Skeletal muscle tissue (tissue), 4 donors: Measurements from ENCODE around the gene MXD1. TPM values are rescaled to one million over a fixed set of nuclear protein-coding genes. Genes with fewer than 3 reads are reported as not detected.

ENCODE experiments used
- H3K27ac ChIP-seq: one replicate; pipeline ENCODE4 v1.7.0; 2013; ENCODE audit warnings: mild to moderate bottlenecking, low read depth, low read length, inconsistent platforms
- H3K27me3 ChIP-seq, 3 donors: one replicate each; pipeline ENCODE4 v1.7.0; 2013; ENCODE audit warnings: low read length in 3 of 3; ENCODE audit not compliant: control insufficient read depth in 3 of 3, insufficient read depth in 3 of 3
- H3K36me3 ChIP-seq, 3 donors: one replicate each; pipeline ENCODE4 v1.7.0; 2013; ENCODE audit warnings: low read length in 3 of 3; ENCODE audit not compliant: control insufficient read depth in 3 of 3, insufficient read depth in 3 of 3
- H3K4me1 ChIP-seq, 3 donors: one replicate each; pipeline ENCODE4 v1.7.0; 2013; ENCODE audit warnings: low read length in 3 of 3, mild to moderate bottlenecking in 3 of 3; ENCODE audit not compliant: control insufficient read depth in 3 of 3, insufficient read depth in 3 of 3
- H3K4me3 ChIP-seq, 3 donors: one replicate each; pipeline ENCODE4 v1.7.0; 2013; ENCODE audit warnings: low read length in 3 of 3
- H3K9ac ChIP-seq, 3 donors: one replicate each; pipeline ENCODE4 v1.7.0; 2013; ENCODE audit warnings: low read length in 3 of 3, mild to moderate bottlenecking in 3 of 3, moderate library complexity in 2 of 3, low read depth in 1 of 3
- H3K9me3 ChIP-seq, 3 donors: one replicate each; pipeline ENCODE4 v1.7.0; 2013; ENCODE audit warnings: low read length in 3 of 3; ENCODE audit not compliant: control insufficient read depth in 3 of 3
- total RNA-seq: library from RNA; depleted of rRNA; stranded (reverse); fragments of >200 nt; gene quantifications from one replicate; pipeline ENCODE4 v1.2.3, GENCODE V29; 2014
- donor health status: Osteomylitis.

Gene MXD1
- total RNA-seq, 1 donor from 2014 or later, result 2.1 TPM

- Histone ChIP-seq H3K9me3 (no peaks in the 10 kb centered on the region), H3K4me3 (no peak overlapping the region), H3K27ac (no peak overlapping the region), H3K36me3 (peaks cover 13 to 19% (median 16%) of the 10 kb centered on the region in 3 donors), H3K4me1 (peaks cover 0 to 3% (median 2%) of the 10 kb centered on the region in 3 donors), H3K27me3 (peaks cover 0 to 4% (median 3%) of the 10 kb centered on the region in 3 donors), H3K9ac (no peak overlapping the region)
Observed at GRCh38 chr2:69943843-69944525, 29.1 kb downstream of the MXD1 start.

- no peak overlapping the region for H3K27ac ChIP-seq
- H3K9ac ChIP-seq, result no peak overlapping the region
- H3K27me3 ChIP-seq, result peaks cover 0 to 5% (median 4%) of the 10 kb centered on the region in 3 donors
- peaks cover 8 to 13% (median 12%) of the 10 kb centered on the region in 3 donors for H3K36me3 ChIP-seq
- H3K4me3 ChIP-seq, result no peak overlapping the region
- H3K9me3 ChIP-seq, result no peaks in the 10 kb centered on the region
- peaks cover 0 to 3% (median 2%) of the 10 kb centered on the region in 3 donors for H3K4me1 ChIP-seq
Observed at GRCh38 chr2:69944756-69945155, 29.8 kb downstream of the MXD1 start.

DNA sequence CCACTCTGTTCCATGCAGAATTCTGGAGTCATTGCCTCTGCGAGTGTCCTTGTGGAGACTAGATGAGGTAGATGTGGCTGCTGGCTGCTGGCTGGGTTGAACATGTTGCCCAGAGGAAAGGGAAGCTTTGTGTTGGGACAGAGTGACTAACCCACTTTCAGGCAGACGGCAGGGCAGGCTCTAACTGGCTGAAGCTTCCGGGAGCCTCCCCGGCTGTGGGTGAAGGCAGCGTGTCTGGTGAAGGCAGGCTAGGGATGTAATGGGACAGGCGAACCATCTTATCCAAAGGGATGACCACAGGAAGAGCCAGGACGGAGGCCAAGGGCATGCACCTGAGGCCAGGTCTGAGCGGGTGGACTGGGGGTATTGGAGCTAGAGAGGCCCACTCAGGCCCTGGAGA, 30.5 kb downstream of the MXD1 start:
- Histone ChIP-seq H3K4me1 (peaks cover 0 to 3% (median 2%) of the 10 kb centered on the region in 3 donors), H3K9ac (no peak overlapping the region), H3K27ac (no peak overlapping the region), H3K27me3 (peaks cover 0 to 5% (median 4%) of the 10 kb centered on the region in 3 donors), H3K9me3 (no peaks in the 10 kb centered on the region), H3K36me3 (peaks cover 7 to 12% (median 10%) of the 10 kb centered on the region in 3 donors), H3K4me3 (no peak overlapping the region)

DNA sequence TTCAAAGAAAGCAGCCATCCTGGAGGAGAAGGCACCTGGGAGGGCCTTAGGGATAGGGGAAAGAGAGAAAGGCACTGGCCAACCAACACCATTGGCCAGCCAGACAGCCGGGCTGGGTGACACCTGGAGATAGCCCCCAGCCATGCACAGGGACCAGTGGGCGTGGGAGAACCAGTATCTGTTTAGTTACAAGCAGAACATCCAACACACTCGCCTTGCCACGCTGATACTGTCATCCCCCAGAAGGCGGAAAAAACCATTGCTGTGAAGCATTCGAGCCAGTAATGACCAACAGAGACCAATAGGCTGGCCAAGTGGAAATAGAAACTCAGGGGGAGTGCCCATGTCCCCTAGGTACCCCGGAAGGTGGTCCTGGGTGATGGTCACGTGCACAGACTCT, 31.0 kb downstream of the MXD1 start:
- peaks cover 0 to 3% (median 2%) of the 10 kb centered on the region in 3 donors for H3K4me1 ChIP-seq
- peaks cover 7 to 10% (median 8%) of the 10 kb centered on the region in 3 donors for H3K36me3 ChIP-seq
- no peaks in the 10 kb centered on the region for H3K9me3 ChIP-seq
- no peak overlapping the region for H3K27ac ChIP-seq
- H3K4me3 ChIP-seq, result no peak overlapping the region
- peaks cover 0 to 5% (median 4%) of the 10 kb centered on the region in 3 donors for H3K27me3 ChIP-seq
- no peak overlapping the region for H3K9ac ChIP-seq

DNA sequence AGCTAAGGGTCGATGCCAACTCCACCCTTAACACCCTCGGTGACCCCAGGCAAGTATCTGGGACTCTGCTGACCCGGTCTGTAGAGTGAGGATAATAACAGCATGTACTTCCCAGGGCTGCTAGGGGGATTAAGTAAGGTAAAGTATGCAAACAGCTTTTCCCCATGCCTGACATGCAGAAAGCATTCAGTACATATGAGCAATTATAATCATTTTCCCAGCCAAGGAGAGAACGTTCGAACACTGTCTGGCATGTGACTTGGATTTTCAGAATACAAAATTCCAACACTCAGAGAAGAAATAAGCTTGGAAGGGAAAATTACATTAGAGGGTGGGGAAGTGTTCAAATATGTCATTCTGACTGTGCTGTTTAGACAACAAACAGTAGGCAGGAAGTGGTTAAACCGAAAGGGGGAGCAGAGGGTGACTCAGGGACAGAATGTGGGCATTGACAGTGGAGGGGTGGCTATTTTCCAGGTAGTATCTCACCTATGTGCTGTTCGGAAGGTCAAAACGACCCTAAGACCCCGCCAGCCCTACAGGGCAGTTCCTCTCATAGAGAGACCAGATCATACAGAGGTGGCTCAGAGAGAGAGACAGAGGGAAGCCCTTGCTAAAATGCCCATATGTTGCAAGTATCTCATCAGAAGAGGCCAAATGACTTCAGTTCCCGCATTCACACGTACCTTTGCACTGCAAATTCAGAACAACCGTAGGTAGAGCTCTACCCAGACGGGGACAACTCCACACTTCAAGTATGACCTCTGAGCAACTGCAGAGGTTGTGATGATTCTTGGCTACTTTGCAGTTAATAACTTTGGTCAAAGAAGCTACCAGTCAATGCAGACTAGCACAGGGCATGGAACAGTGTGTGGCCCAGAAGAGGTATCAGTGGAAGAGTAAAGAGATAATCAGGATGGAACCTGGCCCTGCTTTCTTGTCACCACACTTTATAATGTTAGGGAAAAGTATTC, 31.7 kb downstream of the MXD1 start:
- H3K36me3 ChIP-seq, result peaks cover 7 to 8% (median 8%) of the 10 kb centered on the region in 3 donors
- H3K27me3 ChIP-seq, result peaks cover 0 to 5% (median 4%) of the 10 kb centered on the region in 3 donors
- H3K27ac ChIP-seq, result no peak overlapping the region
- H3K4me1 ChIP-seq, result peaks cover 0 to 3% (median 2%) of the 10 kb centered on the region in 3 donors
- no peak overlapping the region for H3K4me3 ChIP-seq
- H3K9me3 ChIP-seq, result no peaks in the 10 kb centered on the region
- H3K9ac ChIP-seq, result no peak overlapping the region

DNA sequence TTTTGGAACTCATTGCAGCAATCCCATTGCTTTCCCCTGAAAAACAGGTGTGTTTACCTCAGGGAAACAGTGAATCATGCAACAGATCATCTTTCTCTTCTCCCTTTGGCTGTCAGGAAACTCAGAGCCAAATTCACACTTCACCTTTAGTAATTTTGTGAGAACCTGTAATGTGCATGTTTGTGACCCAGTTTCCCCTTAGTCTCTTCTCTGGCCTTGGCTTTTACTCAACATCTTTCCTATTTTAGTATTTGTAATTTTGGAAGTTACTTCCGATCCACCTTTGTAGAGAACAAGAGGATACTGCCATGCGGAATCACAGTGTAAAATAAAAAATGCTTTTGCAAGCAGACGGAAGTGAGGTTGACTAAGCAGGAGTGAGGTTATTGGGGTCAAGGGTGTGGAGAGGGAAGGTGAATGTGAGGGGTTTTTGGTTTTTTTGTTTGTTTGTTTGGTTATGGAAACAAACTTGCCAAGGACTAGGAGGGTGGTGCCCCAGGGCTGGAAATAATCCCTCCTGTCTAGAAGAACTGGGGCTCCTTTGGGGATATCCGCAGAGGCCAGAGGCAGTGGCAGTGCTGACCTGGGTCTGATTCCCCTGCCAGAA, 32.5 kb downstream of the MXD1 start:
- Histone ChIP-seq H3K27me3 (peaks cover 0 to 5% (median 4%) of the 10 kb centered on the region in 3 donors), H3K4me1 (peaks cover 0 to 3% (median 2%) of the 10 kb centered on the region in 3 donors), H3K36me3 (peaks cover 7 to 8% (median 7%) of the 10 kb centered on the region in 3 donors), H3K27ac (no peak overlapping the region), H3K9ac (no peak overlapping the region), H3K9me3 (no peaks in the 10 kb centered on the region), H3K4me3 (no peak overlapping the region)

DNA sequence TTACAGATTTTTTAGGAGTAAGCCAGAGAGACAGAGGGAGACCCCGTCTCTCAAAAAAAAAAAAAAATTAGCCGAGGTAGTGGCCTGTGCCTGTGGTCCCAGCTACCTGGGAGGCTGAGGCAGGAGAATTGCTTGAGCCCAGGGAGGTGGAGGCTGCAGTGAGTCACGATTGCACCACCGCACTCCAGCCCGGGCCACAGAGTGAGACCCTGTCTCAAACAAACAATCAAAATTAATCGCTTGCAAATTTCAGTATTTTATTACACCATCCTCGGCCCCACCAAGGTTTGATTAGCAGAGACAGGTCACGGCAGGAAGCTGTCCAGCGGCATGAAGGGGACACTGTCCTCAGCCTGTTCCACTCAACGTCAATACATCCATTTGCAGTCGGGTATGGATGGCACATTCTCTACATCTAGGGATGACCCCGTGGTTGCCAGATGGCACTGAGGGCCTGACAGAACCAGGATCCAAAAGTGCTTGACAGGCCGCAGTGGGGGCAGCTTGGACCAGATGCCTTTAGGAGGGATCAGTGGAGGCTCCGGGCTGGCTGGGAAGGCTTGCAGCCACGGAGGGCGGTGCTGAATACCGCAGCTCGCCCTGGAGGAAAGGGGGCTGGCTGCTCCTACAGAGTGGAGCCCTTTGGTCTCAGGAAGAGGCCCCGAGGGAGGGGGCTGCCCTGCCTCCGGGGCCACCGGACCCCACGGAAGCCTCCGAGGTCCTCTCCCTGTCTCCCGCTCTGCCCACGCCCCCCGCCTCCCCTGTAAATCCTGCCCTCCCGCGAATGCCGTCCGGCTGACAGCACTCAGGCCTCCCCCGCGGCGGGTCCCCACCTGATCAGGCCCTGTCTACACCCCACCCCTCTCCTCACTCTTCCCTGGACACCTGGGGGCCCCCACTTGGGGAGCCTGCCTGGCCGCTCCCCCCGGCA, 33.4 kb downstream of the MXD1 start:
- Histone ChIP-seq H3K4me1 (peaks cover 0 to 3% (median 2%) of the 10 kb centered on the region in 3 donors), H3K36me3 (peaks cover 3% of the 10 kb centered on the region in 3 donors), H3K4me3 (no peak overlapping the region), H3K9ac (no peak overlapping the region), H3K27me3 (peaks cover 0 to 5% (median 4%) of the 10 kb centered on the region in 3 donors), H3K9me3 (no peaks in the 10 kb centered on the region), H3K27ac (no peak overlapping the region)

DNA sequence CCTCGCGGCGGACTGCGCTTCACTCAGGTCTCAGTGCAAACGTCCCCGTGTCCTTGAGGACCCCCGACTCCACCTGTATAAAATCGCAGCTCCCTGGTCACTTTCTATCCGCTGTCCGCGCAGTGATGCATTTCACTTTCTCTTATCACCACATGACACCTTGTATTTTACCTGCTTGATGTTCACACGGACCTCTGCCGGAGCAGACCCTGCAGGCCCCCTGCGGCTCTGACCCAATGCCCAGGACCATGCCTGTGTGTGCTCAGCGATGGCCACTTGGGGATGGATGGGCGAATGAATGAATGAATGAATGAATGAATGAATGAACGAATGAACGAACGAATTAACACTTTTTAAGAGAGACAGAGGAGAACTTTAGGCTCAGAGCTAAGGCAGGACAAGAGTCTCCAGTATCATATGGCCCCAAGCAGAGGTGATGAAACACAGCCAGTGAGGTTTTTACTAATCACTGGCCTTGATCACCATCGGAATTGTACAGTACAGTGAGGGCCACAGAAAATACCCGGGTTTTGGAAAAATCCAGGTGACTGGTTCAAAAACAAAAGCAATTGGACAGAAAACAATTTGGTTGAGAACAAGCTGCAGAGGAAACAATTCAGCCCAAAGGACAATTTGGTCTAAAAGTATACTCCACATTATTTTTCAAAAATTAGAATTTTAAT, 34.2 kb downstream of the MXD1 start:
- H3K9ac ChIP-seq, result no peak overlapping the region
- H3K9me3 ChIP-seq, result no peaks in the 10 kb centered on the region
- H3K27ac ChIP-seq, result no peak overlapping the region
- peaks cover 0 to 3% (median 2%) of the 10 kb centered on the region in 3 donors for H3K4me1 ChIP-seq
- no peak overlapping the region for H3K4me3 ChIP-seq
- H3K27me3 ChIP-seq, result peaks cover 0 to 5% (median 4%) of the 10 kb centered on the region in 3 donors
- H3K36me3 ChIP-seq, result no peaks in the 10 kb centered on the region
